T1000 (cell line): ENCODE data around the gene WDR47.
"Not testable (repeated sequence)": the region's sequence is repeated elsewhere in the genome, so short reads cannot be mapped to it uniquely, and the experiment has no call there.

Source experiments
- DNase-seq: peaks from one replicate; lab custom pipeline; 2025; ENCODE audit warnings: mixed read lengths; lab: John Stamatoyannopoulos, UW

The WDR47 gene

GRCh38 chr1:109052145-109052544, 10.2 kb upstream of the WDR47 start:
- not testable (repeated sequence) for DNase-seq

DNA sequence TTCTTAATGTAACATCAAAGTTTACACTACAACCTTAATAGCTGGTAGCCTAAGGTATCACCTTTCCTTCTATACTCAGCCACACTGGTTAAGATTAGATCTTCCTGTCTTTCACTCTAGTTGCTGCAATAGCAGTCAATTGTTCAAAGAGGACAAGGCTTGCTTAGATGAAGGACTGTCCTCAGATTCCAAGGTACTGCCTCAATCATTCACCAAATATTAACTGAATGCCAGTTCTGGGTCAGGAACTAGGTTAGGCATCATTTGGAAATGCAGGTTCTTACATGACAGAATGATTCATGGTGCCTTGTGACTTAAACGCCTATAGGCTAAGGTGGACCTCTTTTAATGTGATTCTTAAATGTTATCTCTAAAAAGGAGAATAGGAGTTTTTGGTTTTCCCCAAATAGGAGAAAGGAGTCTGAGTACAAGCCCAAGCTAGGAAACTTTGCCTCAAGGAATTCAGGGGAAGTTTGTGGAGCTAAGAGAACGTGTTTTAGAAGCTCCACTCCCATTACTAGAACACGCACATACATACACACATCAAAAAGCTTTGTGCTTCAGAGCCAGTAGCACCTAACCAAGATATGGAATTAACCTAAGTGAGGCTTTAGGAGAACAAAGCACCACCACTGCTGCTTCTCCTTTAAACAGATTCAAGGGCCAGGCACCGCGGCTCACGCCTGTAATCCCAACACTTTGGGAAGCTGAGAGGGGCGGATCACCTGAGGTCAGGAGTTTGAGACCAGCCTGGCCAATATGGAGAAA, 8.5 kb upstream of the WDR47 start:
- DNase-seq, result no peak

GRCh38 chr1:109048335-109048734, 6.4 kb upstream of the WDR47 start:
- DNase-seq, result no peak

DNA sequence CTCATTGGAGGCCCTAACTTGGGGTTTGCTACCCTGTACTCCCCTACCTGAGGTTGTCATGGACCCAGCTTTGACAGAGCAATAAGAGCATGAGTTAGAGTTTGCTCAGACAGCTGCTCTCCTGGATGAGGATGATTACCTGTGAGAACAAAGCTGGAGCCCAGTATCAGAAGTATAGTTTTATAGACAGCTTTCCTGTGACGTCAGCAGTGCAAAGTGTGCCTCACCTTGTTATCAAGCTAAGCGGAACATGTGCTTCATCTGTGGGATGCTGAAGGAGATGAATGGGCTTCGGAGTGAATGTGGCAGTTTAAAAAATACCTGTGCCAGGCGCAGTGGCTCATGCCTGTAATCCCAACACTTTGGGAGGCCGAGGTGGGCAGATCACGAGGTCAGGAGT, 5.4 kb upstream of the WDR47 start:
- no peak for DNase-seq

GRCh38 chr1:109046671-109047070, 4.8 kb upstream of the WDR47 start:
- no peak for DNase-seq

DNA sequence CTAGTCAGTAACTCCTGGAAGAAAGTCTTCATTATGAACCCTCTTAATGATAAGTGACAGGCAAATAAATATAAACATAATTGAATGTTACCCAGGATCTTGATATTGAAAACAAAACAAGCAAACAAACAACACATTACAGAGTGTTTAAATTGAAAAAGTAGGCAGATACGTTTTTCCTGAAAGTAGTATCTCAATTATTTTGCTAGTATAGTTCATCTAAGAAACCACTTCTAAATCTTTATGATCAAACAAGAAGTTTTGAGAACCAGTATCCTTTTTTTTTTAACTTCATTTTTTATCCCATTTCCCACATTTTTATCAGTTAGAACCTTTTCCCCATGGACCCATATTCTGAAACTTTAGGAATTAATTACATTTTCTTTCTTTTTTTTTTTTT, 3.7 kb upstream of the WDR47 start:
- DNase-seq, result no peak

DNA sequence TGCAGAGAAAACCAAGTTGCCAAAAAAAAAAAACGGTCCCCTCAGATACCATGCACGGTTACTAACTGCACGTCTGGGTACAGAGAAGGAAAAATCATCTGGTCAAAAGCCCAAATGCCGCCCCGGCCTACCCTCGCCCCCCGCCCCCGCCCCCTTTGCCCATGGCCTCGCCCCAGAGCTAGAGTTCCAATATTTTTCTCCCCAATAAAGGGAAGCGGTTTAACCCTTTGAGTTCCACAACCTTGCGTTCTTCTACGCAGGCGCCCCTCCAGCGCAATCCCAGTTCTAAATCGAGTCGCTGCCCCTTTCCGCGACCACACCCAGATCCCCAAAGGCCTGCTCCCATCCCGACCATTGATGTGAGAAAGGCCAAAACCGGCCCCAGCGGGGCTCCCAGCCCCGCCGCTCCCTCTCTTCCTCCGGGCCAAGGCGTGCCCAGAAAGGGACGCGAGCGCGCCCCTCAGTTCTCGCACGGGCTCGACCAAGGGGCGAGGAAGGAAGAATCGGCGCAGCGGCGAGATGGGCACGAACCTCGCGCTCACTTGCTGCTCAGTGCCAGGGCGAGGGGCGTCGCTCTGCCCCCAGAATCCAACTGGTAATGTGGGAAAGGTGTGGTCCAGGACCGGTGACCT, 797 bp downstream of the WDR47 start:
- DNase-seq, result no peak

- DNase-seq, result no peak
These were observed 1.3 kb downstream of the WDR47 start for GRCh38 chr1:109040627-109040988.

GRCh38 chr1:109034382-109034781, 7.5 kb downstream of the WDR47 start:
- no peak for DNase-seq

- DNase-seq, result not testable (repeated sequence)
These were observed 12.4 kb downstream of the WDR47 start for GRCh38 chr1:109029493-109029892.

DNA sequence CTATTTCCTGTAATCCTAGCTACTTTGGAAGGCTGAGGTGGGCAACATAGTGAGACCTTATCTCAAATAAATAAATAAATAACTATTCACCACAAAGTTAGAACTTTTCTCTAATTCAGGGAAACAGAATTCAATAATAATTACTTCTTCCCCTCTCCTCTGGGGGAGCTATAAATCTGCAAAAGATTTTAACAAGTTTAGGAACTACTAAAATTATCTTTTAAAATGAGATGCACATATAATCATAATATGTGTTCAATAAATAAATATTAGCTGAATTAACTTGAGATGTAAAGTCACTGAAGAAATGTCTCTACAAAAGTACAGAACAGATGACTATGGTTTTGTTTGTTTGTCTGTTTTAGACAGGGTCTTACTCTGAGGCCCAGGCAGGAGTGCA, 14.1 kb downstream of the WDR47 start:
- no peak for DNase-seq

DNA sequence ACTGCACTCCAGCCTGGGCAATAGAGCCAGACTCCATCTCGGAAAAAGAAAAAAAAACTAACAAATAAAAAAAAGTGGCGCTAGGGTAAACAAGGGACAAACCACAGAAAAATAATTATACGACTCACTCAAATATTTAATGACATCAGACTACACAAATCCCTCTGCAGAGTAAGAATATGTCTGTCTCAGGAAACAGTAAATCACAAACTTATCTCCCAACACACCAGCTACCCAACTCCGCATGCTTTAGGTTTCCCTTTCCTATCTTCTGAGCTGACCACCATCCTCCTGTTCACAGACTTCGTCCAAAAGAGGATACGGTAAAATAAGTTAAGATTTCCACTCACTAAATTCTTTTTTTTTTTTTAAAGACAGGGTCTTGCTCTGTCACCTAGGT, 16.2 kb downstream of the WDR47 start:
- no peak for DNase-seq

DNA sequence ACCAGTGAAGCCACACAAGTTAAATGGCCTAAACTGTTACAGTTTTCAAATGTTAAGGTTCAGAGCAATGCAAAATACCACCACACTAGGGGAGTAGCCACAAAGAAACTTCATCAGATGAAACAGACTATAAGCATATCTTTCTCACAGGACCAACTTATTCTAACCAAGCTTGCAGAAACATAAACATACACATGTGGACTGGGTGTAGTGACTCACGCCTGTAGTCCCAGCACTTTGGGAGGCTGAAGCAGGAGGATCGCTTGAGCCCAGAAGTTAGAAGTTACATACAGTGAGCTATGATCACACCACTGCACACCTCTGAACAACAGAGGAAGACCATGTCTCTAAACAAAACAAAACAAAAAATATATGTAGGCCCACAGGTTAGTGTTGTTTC, 17.3 kb downstream of the WDR47 start:
- no peak for DNase-seq

DNA sequence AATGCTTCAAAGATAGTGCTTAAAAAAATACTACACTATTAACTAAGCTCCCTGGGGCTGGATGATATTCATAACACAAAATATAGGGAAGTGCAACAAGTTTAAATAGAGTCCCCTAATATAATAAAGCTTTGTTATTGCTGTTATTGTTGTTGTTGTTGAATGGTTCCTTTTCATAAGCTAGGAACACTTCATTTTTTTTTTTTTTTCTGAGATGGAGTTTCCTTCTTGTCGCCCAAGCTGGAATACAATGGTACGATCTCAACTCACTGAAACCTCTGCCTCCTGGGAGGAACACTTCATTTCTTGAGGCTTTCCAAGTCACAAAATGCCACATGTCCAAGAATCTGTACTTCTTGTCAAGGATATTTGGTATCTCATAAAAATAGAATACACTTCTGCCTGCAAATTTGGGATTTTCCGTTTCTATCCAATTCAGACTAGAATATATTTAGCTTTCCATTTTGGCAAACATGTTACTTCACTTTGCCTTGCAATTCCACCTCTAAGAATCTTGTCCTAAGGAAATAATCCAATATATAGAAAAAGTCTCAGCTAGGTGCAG, 21.1 kb downstream of the WDR47 start:
- DNase-seq, result no peak

- not testable (repeated sequence) for DNase-seq
These were observed 24.2 kb downstream of the WDR47 start for GRCh38 chr1:109017719-109018118.

GRCh38 chr1:109017134-109017533, 24.8 kb downstream of the WDR47 start:
- no peak for DNase-seq

GRCh38 chr1:109011335-109011734, 30.6 kb downstream of the WDR47 start:
- DNase-seq, result no peak

DNA sequence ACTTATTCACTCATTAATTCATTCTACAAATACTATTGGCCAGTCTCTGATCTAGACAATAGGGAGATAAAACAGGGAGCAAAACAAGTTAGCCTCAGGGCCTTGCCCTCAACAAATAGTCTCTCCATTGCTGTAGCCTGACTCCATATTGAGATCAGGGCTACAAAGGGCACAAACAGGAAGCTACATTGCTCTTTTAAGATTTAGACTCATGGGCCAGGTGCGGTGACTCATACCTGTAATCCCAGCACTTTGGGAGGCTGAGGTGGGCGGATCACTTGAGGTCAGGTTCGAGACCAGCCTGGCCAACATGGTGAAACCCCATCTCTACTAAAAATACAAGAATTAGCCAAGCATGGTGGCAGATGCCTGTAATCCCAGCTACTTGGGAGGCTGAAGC, 45.3 kb downstream of the WDR47 start:
- not testable (repeated sequence) for DNase-seq

DNA sequence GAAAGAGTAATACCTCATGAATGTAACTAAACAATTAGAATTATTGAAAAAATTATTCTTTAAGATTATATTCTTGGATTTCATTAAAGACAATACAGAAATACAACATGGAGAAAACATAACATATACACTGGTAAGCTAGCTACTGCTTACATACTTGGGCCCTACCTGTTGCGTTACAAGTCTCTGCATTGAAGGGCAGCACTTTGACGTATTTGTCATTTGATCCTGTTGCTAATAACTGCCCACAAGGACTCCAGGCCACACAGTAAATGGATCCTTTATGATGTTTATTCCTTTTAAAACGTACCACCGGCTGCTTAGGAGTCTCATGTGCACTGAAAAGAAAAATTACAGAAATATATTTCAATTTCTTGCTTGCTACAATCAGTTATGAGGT, 58.8 kb downstream of the WDR47 start:
- DNase-seq, result no peak

GRCh38 chr1:108976658-108977057, 65.2 kb downstream of the WDR47 start:
- DNase-seq, result no peak

- no peak for DNase-seq
These were observed 69.0 kb downstream of the WDR47 start for GRCh38 chr1:108972951-108973350.

DNA sequence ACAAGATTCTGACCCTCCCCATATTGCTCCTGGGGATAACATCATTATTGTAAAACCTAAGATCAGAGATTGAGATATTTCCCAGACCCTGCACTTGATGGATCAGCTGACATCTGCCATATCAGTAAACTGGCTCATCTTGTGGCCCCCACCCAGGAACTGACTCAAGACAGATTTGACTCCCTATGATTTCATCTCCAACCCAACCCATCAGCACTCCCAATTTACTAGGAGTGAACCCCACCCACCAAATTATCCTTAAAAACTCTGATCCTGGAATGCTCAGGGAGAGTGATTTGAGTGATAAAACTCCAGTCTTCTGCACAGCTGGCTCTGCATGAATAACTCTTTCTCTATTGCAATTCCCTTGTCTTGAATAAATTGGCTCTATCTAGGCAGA, 72.6 kb downstream of the WDR47 start:
- no peak for DNase-seq

DNA sequence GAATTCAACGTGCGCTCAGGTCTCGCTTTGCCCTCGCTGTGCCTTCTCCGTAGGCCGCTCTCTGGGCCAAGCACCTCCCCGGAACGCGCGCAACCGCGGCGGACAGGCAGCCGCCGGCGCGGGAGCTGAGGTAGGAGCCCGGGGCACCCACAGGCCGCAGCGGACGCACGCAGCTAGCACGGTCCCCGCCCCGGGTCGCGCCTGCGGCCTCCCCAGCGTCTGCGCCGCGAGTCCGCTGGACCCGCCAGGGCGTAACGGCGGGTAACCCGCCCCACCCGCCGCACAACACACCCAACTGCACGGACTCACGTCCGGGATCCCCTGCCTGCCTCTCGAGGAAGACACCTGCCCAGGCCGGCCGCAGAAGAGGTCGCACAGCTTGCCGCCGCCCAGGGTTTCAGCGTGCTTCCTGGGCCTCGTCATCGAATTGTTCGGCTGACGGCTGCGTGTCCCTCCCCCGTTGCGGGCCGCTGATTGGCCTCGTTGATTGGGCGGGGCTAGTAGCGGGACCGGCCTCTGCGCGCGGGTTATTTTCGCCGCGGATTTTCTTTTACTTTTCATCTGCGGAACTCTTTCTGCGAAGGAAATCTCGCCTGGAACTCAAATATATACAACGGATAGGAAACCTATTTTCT, 78.7 kb downstream of the WDR47 start, which contains the start of gene CLCC1:
CLCC1 (minus strand) TSS at position 433 of the 635 bp plus-strand sequence. CDS start 13,047 bp downstream, outside the sequence.
- peak; percentile 87 for DNase-seq
